ENCODE measurements around the gene ORC5. TPM values are rescaled to one million over a fixed set of nuclear protein-coding genes. Genes with fewer than 3 reads are reported as not detected.
A peak's percentile ranks its signal among the peaks of the same experiment; 100 is the strongest.

Gene ORC5
- total and polyA plus RNA-seq, 2 experiments from 2014 or later, result 10.9 to 89.0 TPM

DNA sequence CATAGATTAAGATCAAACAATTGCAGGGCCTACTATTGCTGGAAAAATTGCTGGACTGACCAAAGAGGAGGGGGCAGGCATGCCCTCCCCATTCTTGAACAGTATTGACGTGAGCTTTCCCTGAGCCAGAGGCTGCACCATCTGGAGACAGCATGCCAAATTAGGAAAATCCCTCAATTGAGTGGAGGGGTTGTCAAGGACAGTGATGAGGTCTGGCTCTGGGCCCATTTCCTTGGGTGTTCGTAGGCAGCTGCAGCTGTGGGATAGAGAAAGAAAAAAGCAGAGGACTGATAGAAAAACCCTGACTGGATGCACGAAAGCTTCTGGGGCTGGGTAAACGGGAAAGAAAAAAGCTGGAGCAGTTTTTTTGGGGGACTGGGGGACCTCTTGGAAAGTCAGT is 22.8 kb upstream of the ORC5 start:
- no peaks in the 10 kb centered on the region for H3K4me1 ChIP-seq (ENCODE audit: insufficient read depth)
- Mint-ChIP-seq H3K9me3 (no peaks in the 10 kb centered on the region), H3K36me3 (ENCODE audit: low read depth) (no peaks in the 10 kb centered on the region), H3K4me1 (no peaks in the 10 kb centered on the region), H3K27ac (no peak overlapping the region), H3K4me3 (no peak overlapping the region), H3K27me3 (ENCODE audit: insufficient read depth, low read depth, poor library complexity) (peaks cover 2% of the 10 kb centered on the region)
- H3K4me2 ChIP-seq, result no peak overlapping the region; the same call in 1 of the 2 replicates
- DNase-seq (ENCODE audit: low spot score) (no peak), ATAC-seq (no peak)
- H3F3A ChIP-seq (replicated peaks; ENCODE audit: low read depth), result no peaks in the 10 kb centered on the region
- H3K4me3 ChIP-seq, result no peak overlapping the region
- H4K20me1 ChIP-seq (replicated peaks; ENCODE audit: insufficient read depth), result no peaks in the 10 kb centered on the region
- no peaks in the 10 kb centered on the region for H3K36me3 ChIP-seq (ENCODE audit: insufficient read depth)
- H2AFZ ChIP-seq, result peak overlapping the region; percentile 57; the same call in 1 of the 2 replicates
- no peaks in the 10 kb centered on the region for H3K27me3 ChIP-seq (ENCODE audit: insufficient read depth)
- no peaks in the 10 kb centered on the region for H3K9me2 ChIP-seq (ENCODE audit: insufficient read depth)
- TF ChIP-seq CREB1 (CRISPR knock-in tag; IDR thresholded peaks at IDR 0.05; ENCODE audit: low read depth) (no peak), JUNB (IDR thresholded peaks at IDR 0.05; ENCODE audit: unreplicated experiment) (no peak), ZNF114 (CRISPR knock-in tag; IDR thresholded peaks at IDR 0.05) (no peak), NANOG (IDR thresholded peaks at IDR 0.05; ENCODE audit: borderline replicate concordance) (no peak), EZH2 (IDR thresholded peaks at IDR 0.05; ENCODE audit: low read depth, unreplicated experiment) (no peak), POLR2AphosphoS5 (IDR thresholded peaks at IDR 0.05; ENCODE audit: low read depth) (no peak), STAT1 (IDR thresholded peaks at IDR 0.05; ENCODE audit: unreplicated experiment) (no peak), ETS1 (IDR thresholded peaks at IDR 0.05) (no peak), EZH2phosphoT487 (IDR thresholded peaks at IDR 0.05; ENCODE audit: unreplicated experiment) (no peak), ZNF331 (CRISPR knock-in tag; IDR thresholded peaks at IDR 0.05; ENCODE audit: low read depth) (no peak)
- TF ChIP-seq, protein P1, sequence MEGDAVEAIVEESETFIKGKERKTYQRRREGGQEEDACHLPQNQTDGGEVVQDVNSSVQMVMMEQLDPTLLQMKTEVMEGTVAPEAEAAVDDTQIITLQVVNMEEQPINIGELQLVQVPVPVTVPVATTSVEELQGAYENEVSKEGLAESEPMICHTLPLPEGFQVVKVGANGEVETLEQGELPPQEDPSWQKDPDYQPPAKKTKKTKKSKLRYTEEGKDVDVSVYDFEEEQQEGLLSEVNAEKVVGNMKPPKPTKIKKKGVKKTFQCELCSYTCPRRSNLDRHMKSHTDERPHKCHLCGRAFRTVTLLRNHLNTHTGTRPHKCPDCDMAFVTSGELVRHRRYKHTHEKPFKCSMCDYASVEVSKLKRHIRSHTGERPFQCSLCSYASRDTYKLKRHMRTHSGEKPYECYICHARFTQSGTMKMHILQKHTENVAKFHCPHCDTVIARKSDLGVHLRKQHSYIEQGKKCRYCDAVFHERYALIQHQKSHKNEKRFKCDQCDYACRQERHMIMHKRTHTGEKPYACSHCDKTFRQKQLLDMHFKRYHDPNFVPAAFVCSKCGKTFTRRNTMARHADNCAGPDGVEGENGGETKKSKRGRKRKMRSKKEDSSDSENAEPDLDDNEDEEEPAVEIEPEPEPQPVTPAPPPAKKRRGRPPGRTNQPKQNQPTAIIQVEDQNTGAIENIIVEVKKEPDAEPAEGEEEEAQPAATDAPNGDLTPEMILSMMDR (conservative IDR thresholded peaks at IDR 0.05; ENCODE audit: low read depth in 2 of 2), result no peak
- TF ChIP-seq, protein P2, sequence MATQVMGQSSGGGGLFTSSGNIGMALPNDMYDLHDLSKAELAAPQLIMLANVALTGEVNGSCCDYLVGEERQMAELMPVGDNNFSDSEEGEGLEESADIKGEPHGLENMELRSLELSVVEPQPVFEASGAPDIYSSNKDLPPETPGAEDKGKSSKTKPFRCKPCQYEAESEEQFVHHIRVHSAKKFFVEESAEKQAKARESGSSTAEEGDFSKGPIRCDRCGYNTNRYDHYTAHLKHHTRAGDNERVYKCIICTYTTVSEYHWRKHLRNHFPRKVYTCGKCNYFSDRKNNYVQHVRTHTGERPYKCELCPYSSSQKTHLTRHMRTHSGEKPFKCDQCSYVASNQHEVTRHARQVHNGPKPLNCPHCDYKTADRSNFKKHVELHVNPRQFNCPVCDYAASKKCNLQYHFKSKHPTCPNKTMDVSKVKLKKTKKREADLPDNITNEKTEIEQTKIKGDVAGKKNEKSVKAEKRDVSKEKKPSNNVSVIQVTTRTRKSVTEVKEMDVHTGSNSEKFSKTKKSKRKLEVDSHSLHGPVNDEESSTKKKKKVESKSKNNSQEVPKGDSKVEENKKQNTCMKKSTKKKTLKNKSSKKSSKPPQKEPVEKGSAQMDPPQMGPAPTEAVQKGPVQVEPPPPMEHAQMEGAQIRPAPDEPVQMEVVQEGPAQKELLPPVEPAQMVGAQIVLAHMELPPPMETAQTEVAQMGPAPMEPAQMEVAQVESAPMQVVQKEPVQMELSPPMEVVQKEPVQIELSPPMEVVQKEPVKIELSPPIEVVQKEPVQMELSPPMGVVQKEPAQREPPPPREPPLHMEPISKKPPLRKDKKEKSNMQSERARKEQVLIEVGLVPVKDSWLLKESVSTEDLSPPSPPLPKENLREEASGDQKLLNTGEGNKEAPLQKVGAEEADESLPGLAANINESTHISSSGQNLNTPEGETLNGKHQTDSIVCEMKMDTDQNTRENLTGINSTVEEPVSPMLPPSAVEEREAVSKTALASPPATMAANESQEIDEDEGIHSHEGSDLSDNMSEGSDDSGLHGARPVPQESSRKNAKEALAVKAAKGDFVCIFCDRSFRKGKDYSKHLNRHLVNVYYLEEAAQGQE (IDR thresholded peaks at IDR 0.05; ENCODE audit: unreplicated experiment), result no peak
- TF ChIP-seq, protein P3, sequence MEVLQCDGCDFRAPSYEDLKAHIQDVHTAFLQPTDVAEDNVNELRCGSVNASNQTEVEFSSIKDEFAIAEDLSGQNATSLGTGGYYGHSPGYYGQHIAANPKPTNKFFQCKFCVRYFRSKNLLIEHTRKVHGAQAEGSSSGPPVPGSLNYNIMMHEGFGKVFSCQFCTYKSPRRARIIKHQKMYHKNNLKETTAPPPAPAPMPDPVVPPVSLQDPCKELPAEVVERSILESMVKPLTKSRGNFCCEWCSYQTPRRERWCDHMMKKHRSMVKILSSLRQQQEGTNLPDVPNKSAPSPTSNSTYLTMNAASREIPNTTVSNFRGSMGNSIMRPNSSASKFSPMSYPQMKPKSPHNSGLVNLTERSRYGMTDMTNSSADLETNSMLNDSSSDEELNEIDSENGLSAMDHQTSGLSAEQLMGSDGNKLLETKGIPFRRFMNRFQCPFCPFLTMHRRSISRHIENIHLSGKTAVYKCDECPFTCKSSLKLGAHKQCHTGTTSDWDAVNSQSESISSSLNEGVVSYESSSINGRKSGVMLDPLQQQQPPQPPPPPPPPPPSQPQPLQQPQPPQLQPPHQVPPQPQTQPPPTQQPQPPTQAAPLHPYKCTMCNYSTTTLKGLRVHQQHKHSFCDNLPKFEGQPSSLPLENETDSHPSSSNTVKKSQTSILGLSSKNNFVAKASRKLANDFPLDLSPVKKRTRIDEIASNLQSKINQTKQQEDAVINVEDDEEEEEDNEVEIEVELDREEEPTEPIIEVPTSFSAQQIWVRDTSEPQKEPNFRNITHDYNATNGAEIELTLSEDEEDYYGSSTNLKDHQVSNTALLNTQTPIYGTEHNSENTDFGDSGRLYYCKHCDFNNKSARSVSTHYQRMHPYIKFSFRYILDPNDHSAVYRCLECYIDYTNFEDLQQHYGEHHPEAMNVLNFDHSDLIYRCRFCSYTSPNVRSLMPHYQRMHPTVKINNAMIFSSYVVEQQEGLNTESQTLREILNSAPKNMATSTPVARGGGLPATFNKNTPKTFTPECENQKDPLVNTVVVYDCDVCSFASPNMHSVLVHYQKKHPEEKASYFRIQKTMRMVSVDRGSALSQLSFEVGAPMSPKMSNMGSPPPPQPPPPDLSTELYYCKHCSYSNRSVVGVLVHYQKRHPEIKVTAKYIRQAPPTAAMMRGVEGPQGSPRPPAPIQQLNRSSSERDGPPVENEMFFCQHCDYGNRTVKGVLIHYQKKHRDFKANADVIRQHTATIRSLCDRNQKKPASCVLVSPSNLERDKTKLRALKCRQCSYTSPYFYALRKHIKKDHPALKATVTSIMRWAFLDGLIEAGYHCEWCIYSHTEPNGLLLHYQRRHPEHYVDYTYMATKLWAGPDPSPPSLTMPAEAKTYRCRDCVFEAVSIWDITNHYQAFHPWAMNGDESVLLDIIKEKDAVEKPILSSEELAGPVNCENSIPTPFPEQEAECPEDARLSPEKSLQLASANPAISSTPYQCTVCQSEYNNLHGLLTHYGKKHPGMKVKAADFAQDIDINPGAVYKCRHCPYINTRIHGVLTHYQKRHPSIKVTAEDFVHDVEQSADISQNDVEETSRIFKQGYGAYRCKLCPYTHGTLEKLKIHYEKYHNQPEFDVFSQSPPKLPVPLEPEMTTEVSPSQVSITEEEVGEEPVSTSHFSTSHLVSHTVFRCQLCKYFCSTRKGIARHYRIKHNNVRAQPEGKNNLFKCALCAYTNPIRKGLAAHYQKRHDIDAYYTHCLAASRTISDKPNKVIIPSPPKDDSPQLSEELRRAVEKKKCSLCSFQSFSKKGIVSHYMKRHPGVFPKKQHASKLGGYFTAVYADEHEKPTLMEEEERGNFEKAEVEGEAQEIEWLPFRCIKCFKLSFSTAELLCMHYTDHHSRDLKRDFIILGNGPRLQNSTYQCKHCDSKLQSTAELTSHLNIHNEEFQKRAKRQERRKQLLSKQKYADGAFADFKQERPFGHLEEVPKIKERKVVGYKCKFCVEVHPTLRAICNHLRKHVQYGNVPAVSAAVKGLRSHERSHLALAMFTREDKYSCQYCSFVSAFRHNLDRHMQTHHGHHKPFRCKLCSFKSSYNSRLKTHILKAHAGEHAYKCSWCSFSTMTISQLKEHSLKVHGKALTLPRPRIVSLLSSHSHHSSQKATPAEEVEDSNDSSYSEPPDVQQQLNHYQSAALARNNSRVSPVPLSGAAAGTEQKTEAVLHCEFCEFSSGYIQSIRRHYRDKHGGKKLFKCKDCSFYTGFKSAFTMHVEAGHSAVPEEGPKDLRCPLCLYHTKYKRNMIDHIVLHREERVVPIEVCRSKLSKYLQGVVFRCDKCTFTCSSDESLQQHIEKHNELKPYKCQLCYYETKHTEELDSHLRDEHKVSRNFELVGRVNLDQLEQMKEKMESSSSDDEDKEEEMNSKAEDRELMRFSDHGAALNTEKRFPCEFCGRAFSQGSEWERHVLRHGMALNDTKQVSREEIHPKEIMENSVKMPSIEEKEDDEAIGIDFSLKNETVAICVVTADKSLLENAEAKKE (CRISPR knock-in tag; IDR thresholded peaks at IDR 0.05), result no peak
- no peaks in the 10 kb centered on the region for H3K79me2 ChIP-seq (replicated peaks; ENCODE audit: insufficient read depth)
- H3K27ac ChIP-seq (ENCODE audit: low read depth), result no peak overlapping the region
